HS-27A (cell line): Measurements from ENCODE around the gene SPEF1.

Experiments used
- DNase-seq: peaks from one replicate; pipeline ENCODE4 v3.0.0-alpha.2; 2012; ENCODE audit warnings: low read depth, missing footprints

Gene SPEF1

DNA sequence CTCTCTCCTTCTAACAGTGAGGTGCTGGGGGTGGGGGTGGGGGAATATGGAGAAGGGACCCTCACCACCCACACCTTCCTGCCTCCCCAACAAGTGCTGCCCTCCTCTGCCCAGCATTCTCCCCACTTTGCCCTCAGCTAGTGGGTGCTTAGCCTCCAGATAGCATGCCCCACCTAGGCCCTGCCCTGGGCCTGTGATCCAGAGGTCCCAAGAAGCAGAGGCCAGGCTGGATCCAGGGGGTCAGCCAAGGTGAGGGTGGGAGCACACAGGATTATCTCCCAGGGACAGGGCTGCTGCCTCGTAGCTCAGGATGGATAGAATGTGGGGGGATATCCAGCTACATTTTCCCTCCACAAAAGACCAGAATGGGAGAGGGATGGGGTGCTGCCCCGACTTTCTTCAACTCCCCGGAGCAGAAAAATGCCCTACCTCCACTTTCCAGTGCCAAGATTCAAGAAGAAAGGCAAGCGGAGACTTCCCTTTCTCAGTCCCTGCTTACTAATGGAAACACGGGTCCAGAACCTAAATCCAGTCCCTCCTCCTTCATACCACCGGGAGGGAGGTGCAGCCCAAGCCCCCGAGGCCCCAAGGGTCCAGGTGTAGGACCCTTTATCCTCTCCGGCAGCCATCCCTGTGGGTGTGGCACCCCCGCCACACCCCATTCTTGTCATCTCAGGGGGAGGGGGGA lies 14.7 kb downstream of the SPEF1 start:
- DNase-seq, result no peak

DNA sequence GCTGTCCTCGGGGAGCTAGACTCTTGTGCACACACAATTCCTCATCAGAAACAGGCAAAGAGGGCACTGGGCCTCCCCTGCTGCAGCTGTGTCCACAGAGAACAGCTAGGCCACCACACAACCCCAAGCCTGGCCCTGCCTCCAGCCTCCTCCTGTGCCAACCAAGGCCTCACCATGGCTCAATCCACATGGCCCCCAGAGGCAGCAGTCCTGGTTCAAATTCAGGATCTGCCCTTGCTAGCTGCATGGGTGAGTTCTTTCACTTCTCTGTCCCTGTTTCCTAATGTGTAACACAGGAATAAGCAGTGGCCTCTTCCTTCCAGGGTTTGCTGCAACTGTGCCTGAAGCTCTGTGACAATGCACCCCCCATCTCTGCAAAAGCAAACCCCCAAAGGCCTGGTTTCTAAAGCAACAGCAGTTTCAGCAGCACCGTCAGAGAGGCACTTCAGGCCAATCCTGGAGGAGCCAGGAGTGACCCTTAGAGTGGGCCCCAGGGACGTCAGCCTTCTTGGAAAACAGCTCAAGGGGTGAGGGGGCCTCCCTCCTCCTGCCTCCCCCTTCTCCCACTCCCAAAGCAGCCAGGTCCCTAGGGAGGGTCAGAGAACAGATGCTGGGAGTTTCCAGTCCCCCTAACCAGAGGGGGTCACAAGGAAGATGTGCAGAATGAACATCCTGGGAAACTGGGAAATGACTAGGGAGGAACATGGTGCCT lies 15.9 kb downstream of the SPEF1 start:
- DNase-seq, result no peak

DNA sequence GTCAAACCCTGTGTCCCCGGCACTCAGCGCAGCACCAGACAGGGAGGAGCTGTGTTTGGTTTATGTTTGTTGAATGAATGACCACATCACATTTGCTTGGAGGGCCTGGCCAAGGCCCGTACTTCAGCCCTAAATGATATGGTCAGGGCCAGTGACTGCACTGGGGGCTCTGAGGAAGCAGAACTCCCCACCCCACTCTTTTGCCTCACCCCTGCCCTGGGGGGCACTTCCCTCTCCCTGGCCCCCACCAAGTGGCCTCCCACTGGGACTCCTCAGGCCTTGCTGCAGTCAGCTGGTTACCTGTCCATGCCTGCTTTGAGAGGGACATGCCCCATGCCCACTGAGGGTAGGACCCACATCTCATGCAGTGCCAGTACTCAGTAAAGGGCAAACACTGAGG lies 16.6 kb downstream of the SPEF1 start:
- DNase-seq, result no peak

DNA sequence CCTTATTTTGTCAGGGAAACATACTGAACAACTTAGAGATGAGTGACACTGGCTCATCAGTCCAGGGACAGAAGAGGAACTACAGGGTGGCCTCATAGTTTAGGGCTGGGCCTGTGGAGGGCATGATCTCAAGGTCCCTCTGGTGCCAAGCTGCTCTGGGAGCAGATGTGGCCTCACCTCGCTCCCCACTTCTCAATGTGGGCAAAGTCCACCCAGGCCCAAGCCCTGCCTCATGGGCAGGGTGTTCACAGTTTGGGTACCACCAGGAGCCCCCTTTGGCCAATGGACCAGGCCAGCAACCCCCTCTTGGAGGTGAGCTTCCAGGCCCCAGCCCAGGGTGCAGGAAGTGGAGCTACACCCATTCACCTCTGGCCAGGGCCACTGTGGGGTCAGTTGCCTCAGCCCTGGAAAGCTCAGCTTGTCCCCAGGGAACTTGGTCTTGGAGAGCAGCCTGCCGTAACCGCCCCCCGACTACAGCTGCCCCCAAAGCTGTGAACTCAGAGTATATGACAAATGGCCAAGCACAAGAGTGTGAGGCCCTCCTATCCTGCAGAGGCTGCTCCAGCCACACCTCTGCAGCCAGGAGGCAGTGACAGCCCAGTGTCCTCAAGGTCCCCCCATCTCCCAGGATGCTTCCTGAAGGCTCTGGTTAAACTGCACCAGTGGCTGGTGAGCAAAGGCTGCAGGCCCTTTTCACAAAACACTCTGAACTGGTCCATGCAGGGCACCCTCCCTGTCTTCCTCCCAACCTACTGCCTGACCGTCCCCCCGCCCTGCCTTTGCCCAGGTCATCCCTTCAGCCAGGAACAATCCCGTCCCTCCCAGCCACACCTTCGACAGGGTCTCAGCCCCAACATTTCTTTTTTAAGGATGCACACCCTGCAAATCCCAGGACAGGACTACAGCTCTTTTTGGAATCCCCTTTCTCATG lies 17.3 kb downstream of the SPEF1 start:
- DNase-seq, result no peak

DNA sequence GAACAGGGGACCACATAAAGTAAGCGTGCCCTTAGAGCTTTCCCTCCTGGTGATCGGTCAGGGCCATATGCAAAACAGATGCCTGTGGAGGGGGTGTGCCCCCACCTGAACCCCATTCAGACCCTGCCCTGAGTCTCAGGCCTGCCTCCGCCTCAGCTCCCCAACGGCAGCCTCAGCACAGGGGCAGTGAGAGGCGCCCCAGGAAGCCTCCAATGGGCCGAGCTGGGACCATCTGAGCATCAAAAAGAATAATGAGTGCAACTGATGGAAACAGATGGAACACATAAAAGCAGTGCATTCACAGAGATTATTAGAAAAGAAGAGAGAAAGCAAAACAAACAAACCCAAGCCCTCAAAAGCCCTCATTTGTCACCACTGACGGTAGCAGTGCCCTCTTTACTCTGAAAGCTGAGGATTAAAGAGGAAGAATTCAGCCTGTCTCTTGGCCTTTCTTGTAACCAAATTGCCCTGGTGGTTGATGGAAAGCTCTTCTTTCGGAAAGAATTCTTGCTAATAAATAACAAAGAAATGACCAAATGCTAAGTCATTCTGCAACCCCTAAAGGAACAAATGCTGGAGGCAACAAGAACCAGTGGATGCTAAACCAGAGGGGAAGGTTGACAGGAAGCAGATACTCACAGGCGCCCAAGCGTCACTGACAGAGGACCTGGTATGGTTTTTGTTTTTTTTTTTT lies 20.4 kb downstream of the SPEF1 start:
- no peak for DNase-seq

DNA sequence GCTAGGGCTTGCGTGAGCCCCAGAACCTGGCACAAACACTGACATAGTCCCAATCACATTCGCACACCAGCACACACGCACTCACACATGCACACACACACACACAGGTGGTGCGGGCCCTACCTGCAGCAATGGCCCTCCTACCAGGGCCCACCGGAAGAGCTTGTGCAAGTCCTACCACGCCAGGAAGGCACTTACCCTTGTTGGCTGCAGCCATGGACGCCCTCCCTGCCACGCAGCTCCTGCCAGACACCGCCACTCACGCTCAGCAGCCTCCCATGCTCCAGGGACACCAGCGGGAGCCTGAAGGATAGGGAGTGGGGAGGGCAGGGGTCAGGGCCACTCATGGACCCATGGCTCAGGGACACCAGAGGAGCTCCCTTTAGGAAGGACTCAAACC lies 21.4 kb downstream of the SPEF1 start:
- no peak for DNase-seq

DNA sequence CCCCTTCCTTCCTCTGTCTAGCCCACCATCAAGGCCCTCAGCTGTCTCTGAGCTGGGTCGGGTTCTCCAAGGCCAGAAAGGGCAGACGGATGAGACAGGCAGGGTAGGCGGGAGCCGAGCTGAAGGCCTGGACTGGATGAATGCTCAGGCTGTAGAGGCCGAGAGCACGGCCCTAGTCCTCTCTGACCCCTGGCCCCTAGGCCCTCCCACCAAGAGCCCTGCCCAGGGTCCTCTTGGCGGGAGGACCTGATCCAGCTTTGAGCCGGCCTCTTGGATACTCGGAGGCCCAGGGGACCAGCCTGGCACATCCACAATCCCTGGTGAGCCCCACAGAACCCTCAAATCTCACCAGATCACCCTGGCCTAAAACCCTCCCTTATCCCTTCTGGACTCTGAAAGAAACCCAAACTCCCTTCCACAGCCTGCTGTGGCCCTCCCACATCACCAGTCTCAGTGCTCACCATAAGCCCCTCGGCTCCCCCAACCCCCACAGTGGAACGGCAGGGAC lies 21.9 kb downstream of the SPEF1 start:
- no peak for DNase-seq

DNA sequence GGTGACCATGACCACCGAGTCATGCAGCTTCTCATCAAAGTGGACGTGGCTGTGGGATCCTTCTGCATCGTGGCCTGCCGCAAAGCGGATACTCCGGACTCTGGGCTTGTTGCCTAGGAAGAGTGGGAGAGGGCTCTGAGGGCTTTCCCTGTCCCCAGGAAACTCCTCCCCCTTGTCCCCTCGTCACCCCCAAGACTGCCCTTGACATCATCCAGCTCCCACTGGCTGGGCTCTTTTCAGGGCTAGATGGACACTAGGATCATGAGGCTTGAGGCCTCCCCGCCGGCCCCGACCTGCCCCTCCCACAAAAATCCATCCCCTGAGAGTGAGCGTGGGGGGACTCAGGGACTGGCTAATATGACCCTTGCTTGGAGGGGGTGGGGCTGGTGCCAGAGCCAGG lies 22.7 kb downstream of the SPEF1 start:
- no peak for DNase-seq

DNA sequence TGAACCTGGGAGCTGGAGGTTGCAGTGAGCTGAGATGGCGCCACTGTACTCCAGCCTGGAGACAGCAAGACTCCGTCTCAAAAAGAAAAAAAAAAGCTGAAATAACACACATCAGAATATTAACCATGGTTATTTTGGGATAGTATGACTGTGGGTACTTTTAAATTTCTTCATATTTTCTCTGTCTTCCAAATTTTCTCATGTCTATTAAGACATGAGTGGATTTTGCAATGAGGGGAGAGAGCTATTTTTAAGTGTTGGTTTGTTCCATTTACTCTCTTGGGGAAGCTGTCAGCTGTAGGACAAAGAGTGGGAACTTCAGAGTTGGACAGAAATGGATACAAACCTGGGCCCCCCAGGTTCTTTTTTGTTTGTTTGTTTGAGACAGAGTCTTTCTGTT lies 24.0 kb downstream of the SPEF1 start:
- DNase-seq, result no peak

DNA sequence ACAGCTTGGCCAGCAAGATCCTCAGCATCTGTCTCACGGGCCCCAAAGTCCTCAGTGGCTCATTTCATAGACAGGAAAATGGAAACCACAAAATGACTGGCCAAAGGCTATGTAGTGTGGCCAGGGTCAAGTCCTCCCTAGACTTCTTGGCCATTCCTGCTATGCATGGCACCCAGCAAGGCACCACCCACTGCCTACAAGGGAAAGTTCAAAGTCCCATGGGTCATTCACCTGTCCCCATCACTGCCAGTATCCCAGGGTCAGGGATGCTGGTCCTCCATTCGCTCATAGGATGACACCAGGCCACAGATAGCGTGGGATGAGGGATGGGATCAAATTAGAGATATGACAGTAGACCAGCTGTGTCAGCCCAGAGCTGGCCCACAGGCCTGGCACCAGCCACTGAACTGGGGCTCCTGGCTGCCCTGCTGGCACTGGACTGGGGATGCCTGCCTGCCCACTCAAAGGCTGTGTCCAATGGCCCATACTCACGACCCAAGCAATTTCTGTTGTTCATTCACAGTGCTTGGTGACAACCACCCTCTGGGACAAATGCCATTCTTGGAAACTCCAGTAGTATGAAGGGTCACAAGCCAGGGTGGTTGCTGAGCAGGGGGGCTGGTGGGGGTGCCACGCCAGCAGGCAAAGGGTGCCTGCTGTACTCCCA lies 25.3 kb downstream of the SPEF1 start:
- DNase-seq, result no peak

DNA sequence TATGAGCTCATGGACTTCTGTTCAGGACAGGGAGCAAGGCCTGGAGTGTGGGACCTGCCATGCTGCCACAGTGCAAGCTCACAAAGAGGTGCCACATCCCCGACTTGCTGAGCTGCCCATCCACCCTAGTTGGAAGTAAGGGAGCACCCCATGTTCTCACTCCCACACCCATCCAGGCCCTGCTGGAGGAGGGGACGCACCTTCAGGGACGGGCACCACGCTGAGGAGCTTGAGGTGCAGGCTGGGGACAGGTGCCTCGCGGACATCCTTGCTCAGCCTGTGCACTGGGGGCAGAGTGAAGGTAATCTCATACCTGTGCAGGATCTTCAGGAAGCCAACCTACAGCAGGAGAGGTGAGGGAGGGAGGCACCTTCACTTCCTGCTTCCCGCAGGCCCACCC lies 26.0 kb downstream of the SPEF1 start:
- no peak for DNase-seq

DNA sequence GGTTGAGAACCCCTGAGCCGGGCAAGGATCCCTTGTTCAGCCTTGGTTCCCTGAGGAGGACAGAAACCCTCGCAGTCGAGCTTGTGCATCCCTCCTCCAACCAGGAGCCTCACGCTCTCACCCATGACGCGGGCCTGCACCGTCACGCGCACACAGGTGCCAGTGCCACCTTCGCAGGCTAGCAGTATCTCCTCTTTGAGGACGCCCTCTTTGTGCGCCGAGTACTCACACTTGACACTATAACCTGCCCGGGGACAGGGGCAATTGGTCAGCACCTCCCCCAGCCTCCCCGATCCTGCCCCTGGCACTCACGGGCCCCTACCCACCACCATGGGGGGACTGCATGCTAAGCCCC lies 27.0 kb downstream of the SPEF1 start:
- DNase-seq, result no peak

DNA sequence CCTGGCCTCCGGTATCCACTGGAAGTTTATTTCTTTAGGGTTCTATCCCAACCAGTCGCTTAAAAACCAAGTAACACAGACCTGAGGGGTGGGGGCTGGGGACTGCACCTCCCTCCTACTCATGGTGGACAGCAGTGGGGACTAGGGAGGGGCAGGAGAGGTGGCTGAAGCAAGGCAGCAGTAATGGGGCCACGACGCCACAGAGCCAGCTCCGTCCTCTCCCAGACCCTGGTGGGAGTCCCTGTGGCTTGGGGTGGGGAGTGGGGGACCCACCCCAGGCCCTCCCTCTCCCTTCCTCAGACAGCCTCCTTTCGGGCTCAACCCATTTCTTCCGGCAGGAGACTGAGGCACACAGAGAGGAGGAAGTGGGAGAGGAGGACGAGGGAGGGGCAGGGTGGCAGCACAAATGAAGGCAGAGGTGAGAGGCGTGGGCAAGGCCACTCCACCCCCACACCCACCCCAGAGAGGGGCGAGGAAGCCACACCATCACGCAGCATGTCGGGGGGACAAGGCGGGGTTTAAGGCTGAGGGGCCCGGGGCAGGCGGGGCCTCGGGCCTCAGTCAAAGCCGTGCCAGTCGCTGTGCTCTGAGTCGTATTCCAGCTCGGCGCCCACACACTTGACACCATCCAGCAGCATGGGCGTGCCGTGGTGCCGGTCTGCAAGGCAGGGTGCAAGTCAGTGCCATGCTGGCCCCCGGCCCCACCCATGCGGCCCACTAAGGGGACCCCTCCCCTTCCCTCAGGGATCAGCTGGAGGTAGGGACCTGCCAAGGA lies 27.6 kb downstream of the SPEF1 start:
- no peak for DNase-seq

DNA sequence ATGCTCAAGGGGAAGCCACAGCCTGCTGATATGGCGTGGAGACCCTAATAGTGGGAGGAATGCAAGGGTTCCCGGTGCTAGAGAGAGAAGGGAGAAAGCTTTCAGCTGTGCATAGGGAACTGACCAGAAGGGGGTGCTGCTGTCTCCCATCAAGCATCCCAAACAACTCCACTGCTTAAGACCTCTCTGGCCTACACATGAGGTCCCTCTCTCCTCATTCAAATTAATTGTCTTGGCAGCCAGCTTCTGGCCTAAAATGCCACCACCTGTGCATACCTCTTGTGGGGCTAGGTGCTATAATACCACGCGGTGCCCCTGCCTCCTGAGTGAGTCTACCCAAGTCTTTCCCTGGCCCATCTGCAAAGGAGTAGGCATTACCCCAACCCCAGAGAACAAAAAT lies 28.1 kb downstream of the SPEF1 start:
- DNase-seq, result peak; percentile 19

DNA sequence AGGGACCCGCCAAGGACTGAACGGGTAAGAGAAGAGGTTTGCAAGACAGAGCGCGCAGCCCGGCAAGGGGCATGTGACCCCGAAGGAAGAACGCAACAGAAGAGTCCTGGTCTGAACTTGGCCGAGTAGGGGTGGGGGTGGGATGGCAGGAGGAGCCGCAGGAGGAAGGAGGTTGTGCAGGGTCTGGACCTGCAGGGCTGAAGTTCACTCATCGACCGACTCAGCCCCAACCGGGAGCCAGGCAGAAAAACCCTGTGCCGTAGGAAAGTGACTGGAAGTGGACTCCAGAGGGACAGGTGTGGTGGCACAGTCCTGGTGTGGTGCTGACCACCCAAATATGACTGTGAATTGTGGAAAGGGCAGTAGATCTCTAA lies 28.9 kb downstream of the SPEF1 start:
- no peak for DNase-seq

DNA sequence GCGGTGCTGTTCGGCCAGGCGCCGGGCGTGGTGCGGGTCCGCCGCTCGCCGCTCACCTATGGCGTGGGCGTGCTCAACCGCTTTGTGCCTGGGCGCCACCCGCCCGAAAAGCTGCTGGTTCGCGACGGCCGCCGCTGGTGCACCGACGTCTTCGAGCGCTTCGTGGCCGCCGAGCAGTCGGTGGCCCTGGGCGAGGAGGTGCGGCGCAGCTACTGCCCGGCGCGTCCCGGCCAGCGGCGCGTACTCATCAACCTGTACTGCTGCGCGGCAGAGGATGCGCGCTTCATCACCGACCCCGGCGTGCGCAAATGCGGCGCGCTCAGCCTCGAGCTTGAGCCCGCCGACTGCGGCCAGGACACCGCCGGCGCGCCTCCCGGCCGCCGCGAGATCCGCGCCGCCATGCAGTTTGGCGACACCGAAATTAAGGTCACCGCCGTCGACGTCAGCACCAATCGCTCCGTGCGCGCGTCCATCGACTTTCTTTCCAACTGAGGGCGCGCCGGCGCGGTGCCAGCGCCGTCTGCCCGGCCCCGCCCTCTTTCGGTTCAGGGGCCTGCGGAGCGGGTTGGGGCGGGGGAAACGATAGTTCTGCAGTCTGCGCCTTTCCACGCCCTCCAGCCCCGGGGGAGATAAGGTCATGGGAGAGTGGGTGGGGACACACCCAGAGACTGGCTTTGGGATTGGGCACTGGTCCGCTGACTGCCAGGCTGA lies 29.4 kb downstream of the SPEF1 start:
- DNase-seq, result no peak

DNA sequence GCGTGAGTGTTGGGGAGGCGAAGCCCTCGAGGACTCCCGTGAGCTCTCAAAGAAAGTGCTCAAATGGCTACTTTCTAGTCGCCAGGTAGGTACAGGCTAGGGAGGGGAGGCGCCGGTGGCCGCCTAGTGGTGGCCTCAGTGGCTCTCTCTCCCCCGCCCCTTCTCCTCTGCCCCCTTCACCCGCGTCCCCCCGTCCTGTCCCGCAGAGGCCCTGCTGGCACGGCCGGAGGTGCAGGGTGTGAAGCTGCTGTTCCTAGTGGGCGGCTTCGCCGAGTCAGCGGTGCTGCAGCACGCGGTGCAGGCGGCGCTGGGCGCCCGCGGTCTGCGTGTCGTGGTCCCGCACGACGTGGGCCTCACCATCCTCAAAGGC lies 30.0 kb downstream of the SPEF1 start:
- DNase-seq, result no peak

DNA sequence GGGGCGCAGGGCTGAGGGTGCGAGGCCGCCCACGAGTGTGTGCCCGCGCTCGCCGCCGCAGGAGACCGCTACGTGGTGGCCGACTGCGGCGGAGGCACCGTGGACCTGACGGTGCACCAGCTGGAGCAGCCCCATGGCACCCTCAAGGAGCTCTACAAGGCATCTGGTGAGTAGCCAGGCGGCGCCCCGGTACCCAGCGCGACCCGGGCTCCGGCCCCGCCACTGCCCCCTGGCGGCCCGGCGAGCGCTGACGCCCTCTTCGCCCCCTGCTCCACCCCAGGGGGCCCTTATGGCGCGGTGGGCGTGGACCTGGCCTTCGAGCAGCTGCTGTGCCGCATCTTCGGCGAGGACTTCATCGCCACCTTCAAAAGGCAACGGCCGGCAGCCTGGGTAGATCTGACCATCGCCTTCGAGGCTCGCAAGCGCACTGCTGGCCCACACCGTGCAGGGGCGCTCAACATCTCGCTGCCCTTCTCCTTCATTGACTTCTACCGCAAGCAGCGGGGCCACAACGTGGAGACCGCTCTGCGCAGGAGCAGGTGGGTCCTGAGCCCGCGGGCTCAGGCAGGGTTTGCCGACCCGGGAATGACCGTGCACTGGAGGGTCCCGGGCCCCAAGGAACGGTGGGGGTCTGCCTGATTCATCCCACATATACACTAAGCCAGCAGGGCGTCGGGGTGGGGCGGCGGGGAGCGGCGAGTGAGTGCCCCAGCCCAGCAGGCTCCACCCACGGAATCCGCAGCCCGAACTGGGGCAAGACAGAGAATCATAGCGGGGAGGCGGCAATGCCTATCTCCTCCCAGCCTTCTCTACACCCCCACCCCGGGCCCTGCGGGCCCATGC lies 31.3 kb downstream of the SPEF1 start:
- DNase-seq, result no peak

DNA sequence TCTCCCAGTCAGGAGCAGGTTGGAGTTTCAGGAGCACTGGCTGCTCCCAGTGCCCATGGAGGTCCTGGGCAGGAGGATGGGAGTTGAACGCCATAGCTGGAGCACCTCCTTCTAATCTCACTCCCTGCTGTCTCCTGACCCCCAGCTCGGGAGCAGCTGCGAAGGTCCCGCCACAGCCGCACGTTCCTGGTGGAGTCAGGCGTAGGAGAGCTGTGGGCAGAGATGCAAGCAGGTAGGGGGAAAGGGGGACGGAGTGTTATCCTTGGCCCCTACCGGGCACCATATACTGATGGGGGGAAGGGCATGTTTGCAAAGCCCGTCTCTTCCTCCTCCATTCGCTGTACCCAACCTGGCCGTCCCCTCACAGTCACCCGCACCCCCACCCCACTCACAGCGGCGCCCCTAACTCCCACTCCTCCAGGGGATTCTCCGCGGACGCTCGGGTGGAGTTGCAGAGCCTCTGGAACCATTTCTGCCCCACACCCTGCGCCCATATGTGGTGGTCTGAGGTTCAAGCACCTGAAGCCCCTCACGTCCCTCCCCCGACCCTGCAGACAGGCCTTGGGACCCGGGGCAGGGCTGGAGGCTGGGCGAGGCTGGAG lies 32.1 kb downstream of the SPEF1 start:
- no peak for DNase-seq
